ENCODE measurements around the gene FFAR3.
A peak's percentile ranks its signal among the peaks of the same experiment; 100 is the strongest.

The FFAR3 gene

GRCh38 chr19:35341006-35341405 lies 17.3 kb upstream of the FFAR3 start:
- H3K9me3 Mint-ChIP-seq: no peaks in the 10 kb centered on the region
- no peak for DNase-seq
- peaks cover 36% of the 10 kb centered on the region for H3K4me1 Mint-ChIP-seq
- no peak overlapping the region for H3K4me3 Mint-ChIP-seq
- peaks cover 33% of the 10 kb centered on the region for H3K27me3 Mint-ChIP-seq (ENCODE audit: low read depth, poor library complexity)
- H3K27ac Mint-ChIP-seq: peak overlapping the region; percentile 48
- H3K36me3 Mint-ChIP-seq (ENCODE audit: low read depth): no peaks in the 10 kb centered on the region
- no peak for TF ChIP-seq CTCF (IDR thresholded peaks at IDR 0.05)

GRCh38 chr19:35341565-35342225 lies 16.6 kb upstream of the FFAR3 start:
- no peaks in the 10 kb centered on the region for H3K36me3 Mint-ChIP-seq (ENCODE audit: low read depth)
- peaks cover 36% of the 10 kb centered on the region for H3K4me1 Mint-ChIP-seq
- H3K27me3 Mint-ChIP-seq (ENCODE audit: low read depth, poor library complexity): peaks cover 38% of the 10 kb centered on the region
- TF ChIP-seq CTCF (IDR thresholded peaks at IDR 0.05): no peak
- H3K27ac Mint-ChIP-seq: no peak overlapping the region
- DNase-seq: no peak
- H3K9me3 Mint-ChIP-seq: no peaks in the 10 kb centered on the region
- no peak overlapping the region for H3K4me3 Mint-ChIP-seq

GRCh38 chr19:35342430-35342829 lies 15.8 kb upstream of the FFAR3 start:
- Mint-ChIP-seq H3K4me3 (no peak overlapping the region), H3K27ac (peak overlapping the region; percentile 53), H3K9me3 (no peaks in the 10 kb centered on the region), H3K4me1 (peaks cover 36% of the 10 kb centered on the region), H3K27me3 (ENCODE audit: low read depth, poor library complexity) (peaks cover 45% of the 10 kb centered on the region), H3K36me3 (ENCODE audit: low read depth) (no peaks in the 10 kb centered on the region)
- TF ChIP-seq CTCF (IDR thresholded peaks at IDR 0.05): no peak
- DNase-seq: no peak

GRCh38 chr19:35344511-35345031 lies 13.7 kb upstream of the FFAR3 start:
- H3K4me1 Mint-ChIP-seq: peaks cover 50% of the 10 kb centered on the region
- no peak overlapping the region for H3K4me3 Mint-ChIP-seq
- no peak overlapping the region for H3K27ac Mint-ChIP-seq
- no peak for TF ChIP-seq CTCF (IDR thresholded peaks at IDR 0.05)
- H3K27me3 Mint-ChIP-seq (ENCODE audit: low read depth, poor library complexity): peaks cover 49% of the 10 kb centered on the region
- no peak for DNase-seq
- H3K36me3 Mint-ChIP-seq (ENCODE audit: low read depth): no peaks in the 10 kb centered on the region
- no peaks in the 10 kb centered on the region for H3K9me3 Mint-ChIP-seq

GRCh38 chr19:35345671-35346111 lies 12.6 kb upstream of the FFAR3 start:
- no peak for TF ChIP-seq CTCF (IDR thresholded peaks at IDR 0.05)
- no peak overlapping the region for H3K4me3 Mint-ChIP-seq
- DNase-seq: no peak
- H3K4me1 Mint-ChIP-seq: peaks cover 60% of the 10 kb centered on the region
- peaks cover 44% of the 10 kb centered on the region for H3K27me3 Mint-ChIP-seq (ENCODE audit: low read depth, poor library complexity)
- no peak overlapping the region for H3K27ac Mint-ChIP-seq
- no peaks in the 10 kb centered on the region for H3K36me3 Mint-ChIP-seq (ENCODE audit: low read depth)
- no peaks in the 10 kb centered on the region for H3K9me3 Mint-ChIP-seq

Data from nephron progenitor cell (in vitro differentiated cells).